HG02571 (cell line): ENCODE measurements around the gene DLL1.

Source experiments
- ATAC-seq: cut with Tn5 transposase; IDR thresholded peaks from one replicate; pipeline ENCODE4 v1.9.1; 2021; ENCODE audit warnings: mild to moderate bottlenecking, moderate library complexity; ENCODE audit not compliant: unreplicated experiment

The DLL1 gene

DNA sequence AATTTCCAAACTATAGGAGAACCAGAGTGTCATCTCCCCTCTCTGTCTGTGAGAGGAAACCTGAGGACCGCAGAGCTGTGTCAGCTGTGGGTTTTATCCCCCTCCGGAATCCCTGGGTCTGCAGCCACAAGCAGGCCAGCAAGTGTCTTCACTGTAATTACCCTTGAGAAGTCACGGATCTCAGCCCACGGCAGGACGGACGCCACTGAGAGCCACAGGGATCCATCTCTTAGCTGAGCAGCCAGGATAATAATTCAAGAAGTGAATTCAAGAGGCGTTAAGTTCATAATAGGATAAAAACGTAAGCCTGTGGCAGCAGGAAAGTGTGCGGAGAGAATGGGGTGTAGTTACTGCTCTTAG, 37.0 kb downstream of the DLL1 start:
- ATAC-seq: no peak

DNA sequence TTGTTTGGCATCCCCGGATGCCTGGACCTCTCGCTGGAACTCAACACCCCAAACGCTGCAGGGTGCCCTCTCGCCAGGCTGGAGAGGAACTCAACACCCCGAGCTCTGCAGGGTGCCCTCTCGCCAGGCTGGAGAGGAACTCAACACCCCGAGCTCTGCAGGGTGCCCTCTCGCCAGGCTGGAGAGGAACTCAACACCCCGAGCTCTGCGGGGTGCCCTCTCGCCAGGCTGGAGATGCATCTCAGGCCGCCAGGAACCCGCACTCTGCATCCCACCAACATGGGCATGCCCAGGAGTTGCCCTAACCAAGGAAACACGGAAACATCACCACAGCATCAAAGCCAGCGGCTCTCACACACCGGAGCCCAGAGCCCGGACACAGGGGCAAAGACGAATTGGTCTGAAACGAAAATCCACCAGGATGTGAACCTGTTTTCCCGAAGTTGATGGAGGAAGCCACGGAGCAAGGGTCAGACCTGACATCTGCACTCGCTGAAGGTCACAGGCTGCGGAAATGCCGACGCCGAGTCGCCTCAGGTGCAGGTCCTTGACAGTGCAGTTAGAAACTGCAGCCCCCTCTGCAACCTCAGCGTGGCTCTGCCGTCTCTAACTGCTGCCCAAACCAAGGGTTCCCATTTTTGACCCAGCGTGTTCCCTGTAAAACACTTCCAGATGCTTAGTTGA, 37.5 kb downstream of the DLL1 start:
- no peak for ATAC-seq

DNA sequence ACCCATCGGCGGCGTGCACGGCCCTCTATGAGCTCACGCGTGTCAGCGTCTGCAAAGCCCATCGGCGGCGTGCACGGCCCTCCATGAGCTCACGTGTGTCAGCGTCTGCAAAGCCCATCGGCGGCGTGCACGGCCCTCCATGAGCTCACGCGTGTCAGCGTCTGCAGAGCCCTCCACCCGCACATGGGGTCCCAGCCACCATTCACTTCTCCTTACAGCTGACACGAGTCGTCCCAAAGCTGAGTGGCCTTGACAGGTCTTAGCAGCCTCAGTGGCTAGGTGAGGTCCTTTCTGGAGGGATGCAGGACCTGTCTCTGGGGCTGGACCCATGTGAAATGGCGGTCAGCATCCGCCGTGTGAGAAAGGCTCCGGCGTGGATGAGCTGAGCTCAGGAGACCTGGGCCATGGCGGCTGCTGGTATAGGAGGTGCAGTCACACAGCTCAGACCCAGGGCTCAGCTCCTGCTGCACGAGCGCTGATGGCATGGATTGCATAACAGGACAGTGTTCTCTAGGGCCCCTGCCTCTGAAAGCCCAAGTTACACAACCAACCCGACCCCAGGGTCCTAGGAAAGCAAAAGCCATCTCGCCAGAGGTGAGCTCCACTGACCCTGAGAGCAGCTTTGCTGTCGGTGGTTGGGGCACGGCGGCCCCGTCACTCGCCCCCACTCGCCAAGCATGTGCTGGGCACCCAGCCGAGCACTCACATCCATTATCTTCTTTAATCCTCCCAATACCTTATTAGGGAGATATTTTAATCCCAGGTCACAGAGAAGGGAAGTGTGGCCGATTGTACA, 38.9 kb downstream of the DLL1 start:
- ATAC-seq: no peak

DNA sequence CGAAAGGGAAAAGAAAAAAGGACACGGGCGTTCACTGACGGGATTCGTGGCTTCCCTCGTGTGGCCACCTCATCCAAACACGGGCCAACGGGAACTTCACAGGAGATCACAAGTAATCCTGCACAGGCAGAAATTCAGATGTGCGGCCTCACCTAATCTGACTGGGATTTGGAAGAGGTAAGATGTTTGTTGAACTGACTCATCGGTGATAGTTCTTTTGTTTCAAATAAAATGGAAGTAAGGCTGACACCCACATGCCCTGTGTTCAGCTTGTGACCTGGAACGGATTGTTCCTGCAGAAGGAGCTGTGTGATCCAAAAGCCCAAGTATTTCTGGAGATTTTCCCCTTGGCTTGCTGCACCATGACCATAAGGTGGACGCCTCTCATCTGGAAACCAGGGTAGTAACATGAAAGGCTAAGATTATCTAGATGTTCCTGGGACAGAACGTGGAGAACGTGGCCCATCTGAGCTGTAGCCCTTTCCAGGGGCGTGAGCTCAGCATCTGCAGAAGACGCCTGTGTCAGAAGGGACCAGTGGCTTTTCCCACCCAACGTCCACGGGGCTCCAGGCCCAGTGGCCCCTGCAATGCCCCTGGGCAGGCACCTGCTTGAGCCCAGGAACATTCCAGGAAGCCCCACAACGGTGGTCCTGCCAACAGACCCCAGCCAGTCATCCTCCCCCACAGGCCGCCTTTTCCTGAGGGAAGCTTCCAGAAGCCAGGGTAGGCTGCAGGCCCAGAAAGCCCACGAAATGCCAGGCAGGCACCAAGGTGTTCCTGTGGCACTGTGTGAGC, 39.7 kb downstream of the DLL1 start:
- no peak for ATAC-seq

DNA sequence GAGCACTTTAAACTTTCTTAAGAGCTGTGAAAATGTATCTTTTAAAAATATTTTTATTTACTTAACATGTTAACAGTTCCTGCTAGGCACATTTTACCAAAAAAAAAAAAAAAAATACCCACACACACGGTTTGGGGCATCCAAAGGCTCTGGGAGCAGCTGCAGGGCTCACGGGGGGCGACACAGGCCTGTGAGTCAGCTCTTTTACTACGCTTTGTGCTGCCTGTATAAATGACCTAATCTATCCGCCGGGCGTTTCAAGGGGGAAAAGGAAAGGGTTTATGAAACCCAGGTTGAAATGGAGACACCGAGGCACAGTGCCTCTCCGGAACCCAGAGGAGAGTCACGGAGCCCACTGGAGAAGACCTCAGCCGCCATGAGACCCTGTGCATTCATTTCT, 40.4 kb downstream of the DLL1 start:
- no peak for ATAC-seq

DNA sequence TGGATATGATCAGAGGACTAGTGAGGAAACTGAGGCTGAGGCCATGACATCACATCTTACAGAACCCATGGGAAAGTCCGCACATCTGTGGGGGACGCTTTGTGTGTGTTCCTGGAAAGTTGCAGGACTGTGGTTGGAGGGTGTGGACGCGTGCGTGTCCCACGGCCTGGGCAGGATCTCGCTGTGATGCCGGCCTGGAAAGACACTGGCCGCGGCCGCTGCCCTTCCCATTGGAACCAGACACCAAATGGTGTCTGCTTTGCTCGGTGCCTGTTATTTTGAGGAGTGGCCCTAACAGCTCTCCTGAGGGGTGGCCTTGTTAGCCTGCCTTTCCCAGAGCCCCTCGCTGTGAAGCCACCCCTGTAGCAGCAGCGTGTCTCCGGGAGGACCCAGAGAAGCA, 41.1 kb downstream of the DLL1 start:
- ATAC-seq: no peak

DNA sequence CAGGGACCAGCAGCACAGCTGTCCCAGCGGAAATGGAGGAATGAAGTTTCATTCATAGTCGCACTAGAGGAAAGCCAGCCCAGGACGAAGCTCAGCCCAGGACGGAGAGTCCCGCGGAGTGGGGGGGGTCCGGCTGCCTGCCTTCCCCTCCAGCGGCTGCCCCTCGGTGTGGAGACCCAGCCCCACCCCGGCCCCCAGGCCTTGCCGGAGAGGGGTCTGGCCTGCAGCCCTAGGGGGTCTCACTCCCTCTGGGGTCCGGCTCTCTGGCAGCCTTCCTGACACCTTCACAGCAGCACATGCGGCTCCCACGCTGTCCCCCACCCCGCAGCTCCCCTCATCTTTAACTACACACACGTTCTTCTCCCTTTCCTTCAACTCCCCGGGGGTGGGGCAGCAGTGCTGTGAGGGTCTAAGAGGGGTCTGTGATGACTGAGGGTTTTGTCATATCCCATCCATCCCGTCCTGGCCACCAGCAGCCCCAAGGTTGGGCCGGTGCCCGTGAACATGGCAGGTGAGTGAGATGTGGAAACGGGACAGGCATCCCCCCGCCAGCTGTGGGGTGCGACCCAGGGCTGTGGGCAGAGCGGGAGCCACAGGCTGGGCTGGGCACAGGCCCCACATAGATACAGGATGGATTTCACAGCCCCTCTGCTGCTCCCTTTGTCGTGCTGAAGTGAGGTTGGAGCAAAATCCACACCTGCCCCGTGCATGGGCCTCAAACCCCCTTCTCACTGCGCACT, 41.8 kb downstream of the DLL1 start:
- no peak for ATAC-seq

DNA sequence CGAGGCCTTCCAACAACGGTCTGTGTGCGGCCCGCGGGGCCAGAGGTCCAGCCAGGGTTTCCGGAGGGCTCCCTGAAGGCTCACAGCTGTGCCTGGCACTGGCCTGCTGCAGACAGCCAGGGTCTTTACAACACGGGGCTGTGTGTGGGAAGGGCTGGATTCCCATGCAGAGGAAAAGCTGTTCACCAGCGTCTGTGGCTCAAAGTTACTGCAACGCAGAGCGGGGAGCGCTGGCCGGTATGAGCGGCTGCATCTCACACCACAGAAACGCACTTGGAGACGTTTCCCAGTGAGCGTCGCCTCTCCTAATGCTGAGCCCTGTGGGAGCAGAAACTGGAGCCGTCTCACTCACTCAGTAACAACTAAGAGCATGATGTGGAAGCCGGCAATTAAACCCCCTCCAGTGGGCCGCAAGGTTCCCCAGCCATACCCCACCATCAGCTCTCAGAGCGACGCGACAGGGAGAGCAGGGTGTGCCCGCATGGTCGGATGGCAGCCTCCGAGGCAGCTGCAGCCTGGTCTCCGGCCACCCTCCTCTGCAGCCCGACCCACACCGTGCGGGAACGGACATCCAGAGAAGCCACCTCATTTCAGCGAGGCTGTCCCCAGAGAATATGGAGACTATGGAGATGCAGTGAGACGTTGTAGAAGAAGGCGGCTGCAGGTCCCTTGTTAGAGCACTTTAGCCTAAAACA, 42.6 kb downstream of the DLL1 start:
- no peak for ATAC-seq

DNA sequence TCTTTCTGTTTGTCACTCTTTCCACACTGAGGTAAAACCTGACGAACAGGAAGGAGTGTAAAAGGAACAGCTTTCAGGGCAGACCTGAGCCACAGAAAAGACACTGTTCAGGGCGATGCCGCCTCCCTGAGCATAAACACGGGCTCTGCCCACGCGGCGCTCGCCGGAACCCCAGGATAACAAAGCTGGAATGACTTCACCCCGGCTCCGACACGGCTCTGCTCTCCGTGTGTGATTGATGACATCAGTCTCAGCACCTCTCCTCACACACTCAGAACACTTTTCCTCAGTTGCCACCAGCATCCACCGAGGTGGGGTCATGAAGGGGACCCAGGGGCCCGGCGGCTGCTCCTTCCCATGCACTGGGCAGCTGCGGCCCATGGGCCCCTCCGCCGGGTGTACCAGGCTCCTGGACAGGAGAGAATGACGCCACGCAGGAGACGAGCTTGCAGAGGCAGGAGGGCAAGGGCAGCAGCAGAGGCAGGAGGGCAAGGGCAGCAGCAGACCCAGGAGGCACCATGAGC, 43.6 kb downstream of the DLL1 start:
- no peak for ATAC-seq

DNA sequence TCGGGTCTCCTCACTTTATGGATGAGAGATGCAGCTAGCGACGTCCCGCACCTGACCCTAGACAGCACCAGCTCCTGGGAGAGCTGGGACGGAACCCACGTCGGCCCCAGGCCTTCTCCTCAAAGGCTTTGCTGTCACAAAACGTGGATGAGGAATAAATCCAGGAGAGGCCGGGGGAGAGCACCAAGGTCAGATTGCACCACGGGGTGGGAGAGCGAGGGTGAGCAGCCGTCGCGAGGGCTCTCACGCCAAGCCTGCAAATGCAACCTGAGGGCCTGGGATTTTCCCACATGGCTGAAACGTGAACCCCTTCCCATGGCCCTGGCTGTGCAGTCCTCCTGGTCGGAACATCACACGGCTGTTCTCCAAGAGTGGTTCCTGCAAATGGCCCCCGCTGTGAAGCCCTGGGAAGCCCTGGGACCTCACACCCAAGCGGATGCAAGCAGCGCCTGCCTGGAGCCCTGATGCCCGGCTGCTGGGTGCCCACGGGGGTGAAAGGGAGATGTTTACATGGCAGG, 45.3 kb downstream of the DLL1 start:
- ATAC-seq: no peak

DNA sequence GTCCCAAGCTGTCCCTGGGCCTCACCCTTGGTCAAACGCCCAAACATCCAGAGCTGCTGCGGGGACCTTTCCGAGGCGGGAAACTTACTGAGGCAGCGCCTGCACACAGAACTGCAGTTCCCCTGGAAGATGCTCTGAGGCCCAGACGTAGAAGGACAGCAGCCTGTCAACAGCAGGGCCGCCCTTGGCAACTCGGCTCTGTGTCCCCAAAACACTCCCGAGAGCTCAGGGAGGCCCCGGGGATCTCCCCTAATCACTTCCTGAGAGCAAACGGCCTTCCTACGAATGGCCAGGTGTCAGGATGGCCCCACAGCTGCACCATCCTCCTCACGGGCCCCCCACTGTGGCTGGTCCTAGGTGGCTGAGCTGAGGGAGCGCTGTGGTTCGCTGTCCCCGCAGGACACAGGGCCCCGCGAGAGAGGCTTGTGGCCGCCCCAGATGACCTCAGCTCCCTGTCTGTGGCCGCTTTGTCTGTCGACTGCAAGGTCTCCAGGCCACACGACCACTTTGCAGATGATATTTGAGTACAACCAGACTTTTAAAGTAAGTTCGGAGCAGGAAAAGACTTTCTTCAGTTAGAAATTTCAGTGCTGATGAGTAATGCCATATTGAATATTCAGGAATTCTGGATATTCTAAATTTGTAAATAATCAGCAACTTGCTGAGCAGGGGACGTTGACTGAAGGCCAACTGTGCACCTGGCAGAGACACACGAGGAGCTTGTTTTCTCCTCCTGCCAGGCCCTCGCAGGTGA, 46.0 kb downstream of the DLL1 start:
- ATAC-seq: no peak

DNA sequence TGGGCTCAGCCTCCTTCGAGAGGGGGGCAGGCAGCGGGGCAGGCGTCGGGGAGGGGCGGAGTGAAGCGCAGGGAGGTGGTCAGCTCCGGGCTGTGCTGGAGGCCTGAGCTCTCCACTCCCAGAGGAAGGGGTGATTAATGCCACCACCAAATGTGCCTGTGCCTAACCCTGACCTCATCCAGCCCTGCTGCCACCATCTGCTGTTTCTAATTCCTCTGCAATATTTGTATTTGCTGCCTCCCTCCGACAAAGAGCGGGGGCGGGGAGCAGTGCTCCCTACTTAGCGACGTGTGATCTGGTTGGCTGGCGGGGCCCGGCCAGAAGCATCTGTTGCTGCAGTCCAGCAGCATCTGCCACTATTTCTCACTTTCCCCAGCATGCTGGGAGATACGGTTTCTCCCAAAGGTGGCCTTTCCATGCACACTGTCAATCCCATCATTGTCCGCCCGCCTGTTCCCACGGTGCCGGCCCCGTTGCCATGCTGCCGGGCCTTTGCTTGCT, 47.0 kb downstream of the DLL1 start:
- ATAC-seq: no peak

DNA sequence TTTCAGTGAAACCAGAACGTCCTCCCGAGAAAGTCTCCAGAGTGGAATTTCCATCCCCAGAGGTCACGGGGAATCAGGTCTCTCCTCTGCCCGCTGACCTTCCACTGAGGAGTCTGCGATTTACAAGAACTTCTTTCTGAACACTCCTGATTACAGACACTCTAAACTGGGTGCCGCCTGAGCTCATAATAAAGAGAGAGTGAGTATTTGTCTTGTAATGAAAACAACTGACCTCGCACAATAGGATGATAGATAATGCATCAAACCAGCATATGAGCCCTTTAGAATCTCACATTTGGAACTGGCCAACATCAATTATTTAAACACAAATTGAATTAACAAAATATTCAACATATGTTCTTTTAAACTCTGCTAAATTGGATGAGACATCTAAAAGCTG, 47.5 kb downstream of the DLL1 start:
- no peak for ATAC-seq

DNA sequence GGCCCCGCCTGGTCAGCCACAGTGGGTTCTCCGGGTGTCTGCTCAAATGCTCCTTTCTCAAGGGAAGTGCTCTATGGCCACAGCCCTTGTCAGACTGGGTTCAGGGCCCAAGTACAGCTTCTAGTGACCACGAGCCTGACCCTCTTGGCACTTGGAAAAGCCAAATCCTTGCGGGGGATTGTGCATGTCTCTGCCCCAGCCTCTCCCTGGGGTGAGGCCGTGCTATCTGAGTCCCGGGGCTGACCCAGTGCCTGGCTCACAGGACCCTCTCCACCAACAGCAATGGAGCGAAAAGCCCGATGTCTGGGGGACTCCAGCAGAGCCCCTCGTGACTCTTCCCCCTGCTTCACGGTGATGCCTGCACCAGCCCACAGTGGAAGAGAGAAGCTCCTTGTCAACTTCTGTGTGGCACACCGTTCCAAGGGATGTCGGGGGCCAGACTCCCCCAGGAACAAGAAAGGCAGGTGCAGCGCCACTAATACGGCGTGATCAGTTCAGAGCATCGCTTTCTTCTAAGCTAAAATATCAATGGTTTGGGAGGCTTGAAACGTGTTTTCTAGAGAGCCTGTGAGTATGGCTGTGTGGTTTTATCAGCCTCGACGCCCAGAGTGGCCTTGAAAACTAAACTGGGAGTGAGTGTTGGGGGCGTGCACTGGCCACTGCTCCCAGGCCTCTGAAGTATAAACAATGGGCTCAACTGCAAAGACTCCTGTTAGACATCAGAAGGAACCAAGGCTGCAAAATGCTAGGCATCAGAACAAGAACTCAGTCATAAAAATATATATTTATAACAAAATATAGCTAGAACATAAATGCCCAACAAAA, 51.9 kb downstream of the DLL1 start:
- ATAC-seq: no peak

DNA sequence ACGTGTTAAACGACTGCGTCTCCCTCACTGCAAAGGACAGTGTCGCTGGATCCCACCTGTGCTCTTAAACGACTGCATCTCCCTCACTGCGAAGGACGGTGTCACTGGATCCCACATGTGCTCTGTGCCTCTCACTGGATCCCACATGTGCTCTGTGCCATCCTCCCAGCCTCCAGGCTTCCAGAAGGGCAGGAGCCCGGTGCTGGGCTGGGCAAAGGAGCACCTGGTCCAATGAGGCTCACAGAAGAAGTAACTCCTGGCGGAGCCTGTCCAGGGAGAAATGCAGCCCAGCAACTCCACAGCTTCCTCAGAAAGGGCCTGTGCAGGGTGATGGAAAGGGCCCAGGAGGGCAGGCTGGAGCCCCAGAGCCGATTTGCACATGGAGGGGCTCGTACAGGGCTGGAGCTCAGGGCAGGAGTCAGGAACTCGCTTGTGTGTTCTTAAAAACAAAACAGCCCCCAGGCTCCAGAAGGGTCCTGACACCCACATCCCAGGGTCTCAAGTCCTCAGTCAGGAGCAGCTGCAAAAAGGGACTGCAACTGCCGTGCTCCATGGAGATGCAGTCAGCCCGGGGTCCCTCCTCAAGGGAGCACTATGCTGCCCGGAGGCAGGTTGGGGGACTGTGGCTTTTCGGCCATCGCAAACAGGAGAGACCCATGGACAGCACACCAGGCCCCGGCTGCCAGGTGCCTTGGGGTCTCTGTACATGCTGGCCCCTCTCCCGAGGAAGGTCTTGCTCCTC, 52.7 kb downstream of the DLL1 start:
- no peak for ATAC-seq

DNA sequence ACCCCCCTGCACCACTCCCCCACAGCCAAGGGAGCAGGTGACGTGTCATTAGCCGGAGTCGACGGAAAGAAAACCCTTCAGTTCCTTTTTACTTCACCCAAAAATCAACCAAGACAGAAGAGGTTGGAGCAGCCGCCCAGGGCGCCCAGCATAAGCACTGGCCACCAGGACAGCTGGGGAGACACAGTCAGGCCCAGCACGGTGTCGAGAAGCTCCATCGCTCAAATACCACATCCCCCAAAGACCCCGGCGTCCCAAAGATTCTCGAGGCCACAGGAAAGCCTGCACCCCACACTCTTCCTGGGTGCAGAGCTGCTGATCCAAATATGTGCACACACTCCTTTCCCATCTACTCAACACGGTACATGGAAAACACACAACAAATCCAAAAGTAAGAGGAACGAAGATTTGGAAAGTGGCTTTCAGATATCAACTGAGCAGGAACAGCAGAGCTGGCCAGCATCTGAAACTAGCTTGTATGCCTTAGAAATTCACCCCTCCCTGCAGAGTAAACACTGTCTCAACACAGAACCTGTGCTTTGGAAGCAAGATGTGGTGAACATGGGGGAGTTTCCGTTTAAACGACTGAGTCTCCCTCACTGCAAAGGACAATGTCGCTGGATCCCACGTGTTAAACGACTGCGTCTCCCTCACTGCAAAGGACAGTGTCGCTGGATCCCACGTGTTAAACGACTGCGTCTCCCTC, 54.6 kb downstream of the DLL1 start:
- no peak for ATAC-seq
